IPS-11a (cell line): ENCODE data around the gene KLHL2.
"Not testable (repeated sequence)": the region's sequence is repeated elsewhere in the genome, so short reads cannot be mapped to it uniquely, and the experiment has no call there.

Source experiments
- H3K4me3 ChIP-seq: one replicate; pipeline ENCODE4 v1.5.1; 2013; ENCODE audit warnings: low read depth, low read length, control low read depth

The KLHL2 gene

DNA sequence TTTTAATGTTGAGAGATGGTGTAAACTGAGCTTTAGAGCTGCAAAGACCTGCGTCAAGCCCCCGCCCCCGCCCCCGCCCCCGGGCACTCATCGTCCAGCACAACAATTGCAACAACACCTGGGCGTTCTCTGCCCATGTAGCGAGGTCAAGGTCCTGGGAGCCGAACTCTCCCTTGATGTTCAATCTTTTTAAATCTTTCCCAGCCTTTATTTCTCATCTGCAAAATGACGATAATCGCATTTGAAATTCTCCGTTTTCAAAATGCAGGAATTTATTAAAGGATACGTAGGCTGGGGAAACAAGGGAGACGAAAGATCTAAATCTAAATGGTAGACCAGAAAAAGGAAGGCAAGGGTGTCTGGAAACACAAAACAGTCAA is 119.5 kb downstream of the KLHL2 start:
- H3K4me3 ChIP-seq: peak overlapping the region; percentile 55

DNA sequence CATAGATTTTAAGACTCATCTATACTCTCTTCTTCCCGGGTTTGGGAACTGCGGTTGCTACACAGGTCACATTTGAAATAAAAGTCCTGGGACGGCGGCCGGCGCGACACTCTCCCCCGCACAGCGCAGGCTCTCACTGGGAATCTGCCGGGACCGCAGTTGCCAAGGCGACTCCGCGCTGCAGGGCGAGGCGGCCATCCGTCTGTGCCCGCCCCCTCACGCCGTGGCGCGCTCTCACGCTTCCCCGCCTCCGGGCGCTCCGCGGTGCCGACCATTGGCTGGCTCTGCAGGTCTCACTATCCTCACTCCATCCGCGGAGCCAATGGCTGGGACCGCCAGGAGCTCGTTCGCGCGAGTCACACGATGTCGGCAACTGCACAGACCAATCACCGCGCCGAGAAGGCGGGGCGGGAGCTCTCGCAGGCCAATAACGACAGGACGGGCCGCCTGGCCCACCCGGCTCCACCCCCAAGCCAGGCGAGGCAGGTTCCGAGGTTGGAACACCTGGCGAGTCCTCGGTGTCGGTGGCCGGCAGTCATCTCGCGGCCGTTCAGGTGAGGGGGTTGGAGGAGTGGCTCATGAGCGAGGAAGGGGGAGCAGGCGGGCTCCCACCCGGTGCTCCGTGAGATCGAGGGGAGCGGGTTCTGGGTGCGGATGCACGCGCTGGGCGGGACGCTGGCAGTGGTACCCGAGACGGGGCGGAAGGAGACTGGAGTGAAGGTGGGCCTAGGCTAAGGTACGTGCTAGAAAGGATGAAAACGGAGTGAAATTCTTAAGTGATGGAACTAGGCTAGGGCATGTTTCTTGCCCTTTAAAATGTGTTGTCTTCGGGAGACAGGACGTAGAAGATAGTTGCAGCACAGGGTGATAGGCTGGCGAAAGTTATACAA is 120.1 kb downstream of the KLHL2 start, which contains the start of gene MSMO1:
MSMO1 (plus strand) TSS at position 459 of the 890 bp plus-strand sequence. CDS start 5,702 bp downstream, outside the sequence.
- peak within 1 kb of the TSS; percentile 98 for H3K4me3 ChIP-seq

DNA sequence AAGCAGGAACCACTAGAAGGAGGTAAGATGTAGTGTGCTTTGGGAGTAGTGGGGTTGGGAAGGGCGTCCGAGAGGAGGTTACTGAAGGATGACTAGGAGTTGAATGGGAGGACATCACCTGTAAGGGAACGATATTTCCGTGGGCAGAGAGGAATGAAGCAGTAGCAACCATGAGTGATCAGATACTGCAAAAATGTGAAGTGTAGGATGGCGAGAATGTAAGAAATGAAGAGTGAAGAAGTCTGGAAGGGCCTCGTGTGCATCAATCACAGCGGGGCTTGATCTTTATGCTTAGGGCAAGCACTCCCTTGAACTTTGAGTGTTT is 120.7 kb downstream of the KLHL2 start:
- H3K4me3 ChIP-seq: peak overlapping the region; percentile 98

DNA sequence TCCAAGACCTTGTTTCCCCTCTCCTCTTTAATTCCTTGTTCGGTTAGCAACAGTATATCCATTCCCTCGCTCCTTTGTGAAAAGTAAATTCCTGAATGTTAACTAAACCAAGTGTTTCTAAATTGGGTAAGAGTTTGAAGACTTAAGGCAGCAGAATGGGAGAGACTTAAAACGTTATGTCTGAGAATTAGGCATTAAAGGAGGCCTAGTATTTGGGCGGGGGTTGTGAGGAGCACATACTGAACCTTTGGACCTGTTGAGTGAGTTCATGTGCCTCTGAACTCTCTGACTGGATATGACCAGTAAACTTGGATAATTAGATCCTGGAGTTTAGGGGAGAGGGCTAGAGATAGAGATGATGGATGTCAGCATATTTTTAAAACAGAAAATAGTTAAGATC is 121.3 kb downstream of the KLHL2 start:
- peak overlapping the region; percentile 98 for H3K4me3 ChIP-seq

DNA sequence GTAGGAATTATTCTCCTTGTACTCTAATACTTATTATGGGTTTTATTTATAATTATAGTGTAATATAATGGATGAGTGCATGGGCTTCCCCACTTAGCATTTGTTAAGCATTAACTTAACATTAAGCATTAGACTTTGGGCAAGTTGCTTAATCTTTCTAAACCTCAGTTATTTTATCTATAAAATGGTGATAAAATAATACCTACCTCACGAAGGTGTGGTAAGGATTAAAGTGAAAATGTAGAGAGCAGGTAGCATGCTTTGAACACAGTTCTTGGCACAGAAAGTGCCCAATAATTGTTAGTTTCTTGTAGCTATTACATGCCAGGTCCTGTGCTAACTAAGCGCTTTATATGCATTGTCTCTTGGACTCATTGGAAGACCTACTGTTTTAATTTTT is 122.7 kb downstream of the KLHL2 start:
- no peak overlapping the region for H3K4me3 ChIP-seq

DNA sequence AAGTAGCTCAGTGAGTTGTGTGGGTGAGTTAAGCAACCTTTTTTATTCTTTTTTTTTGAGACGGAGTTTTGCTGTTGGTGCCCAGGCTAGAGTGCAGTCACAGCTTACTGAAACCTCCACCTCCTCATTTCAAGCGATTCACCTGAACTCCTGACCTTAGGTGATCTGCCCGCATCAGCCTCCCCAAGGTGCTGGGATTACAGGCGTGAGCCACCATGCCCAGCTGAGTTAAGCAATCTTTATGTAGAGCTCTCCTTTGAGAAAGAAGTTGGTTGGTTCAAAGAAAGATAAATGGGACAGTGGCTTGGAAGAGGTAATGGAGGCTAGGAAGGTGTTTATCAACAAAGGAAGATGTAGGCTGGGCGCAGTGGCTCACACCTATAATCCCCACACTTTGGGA is 123.3 kb downstream of the KLHL2 start:
- no peak overlapping the region for H3K4me3 ChIP-seq

DNA sequence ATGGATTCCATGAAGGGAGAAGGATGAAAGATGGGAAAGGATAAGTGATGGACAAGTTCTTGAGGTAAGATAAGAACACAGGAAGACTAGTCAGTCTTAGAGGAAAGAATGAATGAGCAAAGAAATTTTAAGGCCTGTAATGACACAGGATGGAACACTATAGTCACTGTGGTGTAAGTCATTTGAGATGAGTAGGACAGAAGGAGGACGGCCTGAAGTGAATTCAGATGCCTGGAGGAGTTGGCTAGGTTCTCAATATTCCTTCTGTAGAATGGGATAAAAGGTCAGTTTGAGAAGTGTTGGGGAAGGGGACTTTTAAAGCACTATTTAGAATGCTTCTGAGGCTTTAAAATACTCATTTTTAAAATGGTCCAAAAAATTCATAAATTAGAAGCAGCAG is 124.0 kb downstream of the KLHL2 start:
- no peak overlapping the region for H3K4me3 ChIP-seq

DNA sequence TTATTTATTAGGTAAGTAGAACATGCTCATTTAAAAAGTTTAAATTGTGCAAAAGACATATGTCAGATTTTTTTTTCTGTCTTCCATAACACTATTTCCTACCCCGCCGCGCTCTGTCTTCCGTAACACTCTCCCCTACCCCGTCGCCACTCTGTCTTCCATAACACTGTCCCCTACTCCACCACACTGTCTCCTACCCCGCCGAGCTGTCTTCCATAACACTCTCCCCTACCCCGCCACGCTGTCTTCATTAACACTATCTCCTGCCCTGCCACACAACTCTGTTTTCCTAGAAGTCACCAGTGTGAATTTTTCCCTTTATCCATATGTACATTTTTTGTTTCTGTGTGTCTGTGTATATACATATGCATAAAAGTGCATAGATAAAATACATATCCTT is 124.5 kb downstream of the KLHL2 start:
- no peak overlapping the region for H3K4me3 ChIP-seq

DNA sequence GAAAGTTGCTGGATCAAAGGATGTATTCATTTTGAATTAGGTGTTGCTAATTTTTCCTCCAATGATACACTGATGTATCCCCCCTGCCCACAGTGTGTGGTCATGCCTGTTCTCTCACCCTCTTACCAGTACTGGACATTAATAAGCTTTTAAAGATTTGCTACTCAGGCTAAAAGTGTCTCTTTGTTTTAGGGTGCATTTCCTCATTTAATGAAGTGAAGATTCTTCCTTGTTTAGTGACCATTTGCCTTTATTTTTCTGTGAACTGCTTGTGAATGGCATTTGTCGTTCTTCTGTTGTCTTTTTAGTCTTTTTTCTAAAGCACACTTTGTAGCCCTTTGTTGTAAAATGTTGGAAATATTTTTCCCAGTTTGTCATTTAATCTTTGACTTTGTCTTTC is 125.1 kb downstream of the KLHL2 start:
- H3K4me3 ChIP-seq: no peak overlapping the region

DNA sequence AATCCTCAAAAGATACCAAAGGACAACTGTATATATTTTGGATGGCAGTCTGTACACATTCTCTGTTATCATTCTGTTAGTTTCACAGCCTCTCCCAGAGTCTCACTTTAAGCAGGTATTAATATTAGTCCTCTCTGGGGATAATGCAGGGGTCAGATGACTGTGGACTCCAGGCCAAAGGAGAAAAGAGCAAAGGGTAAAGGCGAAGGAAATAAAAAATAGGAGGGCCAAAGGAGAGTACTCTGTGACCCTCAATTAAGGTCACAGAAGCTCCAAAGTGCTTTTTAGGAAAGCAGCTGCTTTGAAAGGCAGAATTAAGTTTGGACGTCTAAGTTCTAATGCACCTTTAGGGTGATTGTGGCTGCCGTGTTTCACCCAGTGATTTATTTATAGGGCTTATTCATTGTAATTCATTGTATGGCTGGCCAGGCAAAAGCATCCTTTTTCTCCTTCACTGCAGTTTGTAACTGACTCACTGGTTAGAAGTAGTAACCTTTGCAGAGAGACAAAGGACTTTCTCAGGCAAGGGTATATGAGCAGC is 127.9 kb downstream of the KLHL2 start:
- no peak overlapping the region for H3K4me3 ChIP-seq

DNA sequence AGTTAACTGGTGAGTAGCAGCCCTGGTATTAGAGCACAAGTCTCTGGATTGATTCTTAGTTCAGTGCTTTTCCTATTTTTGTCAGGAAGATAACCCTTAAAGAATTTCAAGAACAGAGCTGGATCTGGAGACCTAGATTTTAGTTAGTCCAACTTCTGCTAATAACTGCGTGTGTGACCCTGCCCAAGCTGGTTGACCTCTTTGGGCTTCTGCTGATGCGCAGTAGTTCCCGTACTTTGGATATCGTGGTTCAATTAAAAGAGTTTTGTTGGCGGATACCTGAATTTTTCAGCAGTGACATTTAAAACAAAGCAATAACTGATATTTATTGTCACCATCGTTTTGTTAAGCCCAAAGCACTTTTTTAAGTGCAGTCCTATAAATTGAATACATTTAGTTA is 129.4 kb downstream of the KLHL2 start:
- H3K4me3 ChIP-seq: no peak overlapping the region

DNA sequence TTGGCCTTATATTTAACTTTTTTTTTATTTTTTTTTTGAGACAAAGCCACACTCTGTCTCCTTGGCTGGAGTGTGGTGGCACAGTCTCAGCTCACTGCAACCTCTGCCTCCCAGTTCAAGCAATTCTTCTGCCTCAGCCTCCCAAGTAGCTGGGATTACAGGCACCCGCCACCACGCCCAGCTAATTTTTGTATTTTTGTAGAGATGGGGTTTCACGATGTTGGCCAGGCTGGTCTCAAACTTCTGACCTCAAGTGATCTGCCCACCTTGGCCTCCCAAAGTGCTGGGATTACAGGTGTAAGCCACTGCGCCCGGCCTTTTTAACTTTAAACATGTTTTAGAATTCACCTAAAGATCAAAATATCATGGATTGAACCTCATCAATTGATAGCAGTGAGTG is 135.0 kb downstream of the KLHL2 start:
- not testable (repeated sequence) for H3K4me3 ChIP-seq

DNA sequence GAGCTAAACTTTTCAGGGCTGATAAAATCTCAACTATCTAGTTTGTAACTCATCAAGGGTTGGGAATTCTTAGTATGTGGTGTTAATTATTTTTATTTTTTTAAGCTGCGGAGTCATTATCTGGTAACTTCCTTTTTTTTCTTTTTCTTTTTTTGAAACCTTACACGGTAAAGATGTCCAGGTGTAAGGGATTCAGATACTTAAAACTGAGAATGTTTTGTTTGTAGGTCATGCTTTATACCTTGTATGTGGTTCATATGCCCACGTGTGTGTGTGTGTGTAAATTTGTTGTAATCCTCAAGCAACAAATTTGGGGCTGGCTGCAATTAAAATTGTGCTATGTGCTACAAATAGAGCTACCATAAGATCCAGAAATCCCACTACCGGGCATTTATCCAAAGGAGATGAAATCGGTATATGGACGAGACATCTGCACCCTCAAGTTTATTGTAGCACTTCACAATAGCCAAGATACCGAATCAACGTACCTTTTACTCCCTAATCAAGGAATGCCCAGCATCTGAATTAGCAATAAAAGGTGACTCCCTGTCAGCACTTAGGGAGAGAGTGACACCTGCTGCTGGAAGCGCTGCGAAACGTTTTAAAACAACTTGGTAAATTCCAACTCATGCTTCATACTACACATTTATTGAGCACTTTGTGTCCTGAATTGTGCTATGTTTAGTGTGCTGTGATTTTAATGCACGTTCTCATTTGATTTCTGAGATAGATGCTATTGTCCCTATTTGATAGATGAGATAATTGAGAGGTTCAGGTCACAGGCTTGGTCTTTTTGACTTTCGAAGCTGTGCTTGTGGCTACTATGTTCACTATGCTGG is 136.2 kb downstream of the KLHL2 start:
- no peak overlapping the region for H3K4me3 ChIP-seq

DNA sequence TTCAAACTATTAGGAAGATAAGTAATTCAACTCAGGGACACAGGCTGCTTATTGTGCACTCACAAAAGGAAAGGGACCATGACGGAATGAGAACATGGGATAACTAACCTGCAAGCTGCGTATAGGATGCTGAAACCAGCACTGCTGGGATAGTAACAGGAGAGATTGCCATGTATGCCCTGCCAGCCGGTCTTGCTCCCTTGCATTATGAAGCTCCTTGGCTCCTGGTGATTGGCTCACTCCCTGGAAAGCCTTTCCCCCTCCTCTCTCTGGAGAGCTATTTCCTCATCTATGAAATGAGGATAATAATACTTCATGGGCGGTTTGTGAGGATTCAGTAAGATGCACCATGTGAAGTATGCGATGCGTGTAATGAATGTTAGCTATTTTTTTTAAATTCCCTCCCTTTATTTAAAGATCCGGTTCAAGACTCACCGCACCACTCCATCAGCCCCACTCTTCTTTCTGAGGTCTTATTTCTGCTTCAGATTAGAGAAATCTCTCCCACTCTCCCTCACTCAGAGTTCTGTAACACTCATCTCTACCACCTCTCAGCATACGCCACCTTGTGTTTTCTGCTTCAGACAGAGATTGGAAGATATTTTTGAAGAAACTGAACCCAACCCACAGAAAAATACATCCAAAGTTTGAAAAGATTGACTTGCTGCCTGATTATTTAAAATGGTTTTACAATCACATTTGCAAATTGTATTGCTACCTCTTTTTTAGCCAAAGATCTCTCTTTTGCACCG is 138.5 kb downstream of the KLHL2 start:
- no peak overlapping the region for H3K4me3 ChIP-seq

DNA sequence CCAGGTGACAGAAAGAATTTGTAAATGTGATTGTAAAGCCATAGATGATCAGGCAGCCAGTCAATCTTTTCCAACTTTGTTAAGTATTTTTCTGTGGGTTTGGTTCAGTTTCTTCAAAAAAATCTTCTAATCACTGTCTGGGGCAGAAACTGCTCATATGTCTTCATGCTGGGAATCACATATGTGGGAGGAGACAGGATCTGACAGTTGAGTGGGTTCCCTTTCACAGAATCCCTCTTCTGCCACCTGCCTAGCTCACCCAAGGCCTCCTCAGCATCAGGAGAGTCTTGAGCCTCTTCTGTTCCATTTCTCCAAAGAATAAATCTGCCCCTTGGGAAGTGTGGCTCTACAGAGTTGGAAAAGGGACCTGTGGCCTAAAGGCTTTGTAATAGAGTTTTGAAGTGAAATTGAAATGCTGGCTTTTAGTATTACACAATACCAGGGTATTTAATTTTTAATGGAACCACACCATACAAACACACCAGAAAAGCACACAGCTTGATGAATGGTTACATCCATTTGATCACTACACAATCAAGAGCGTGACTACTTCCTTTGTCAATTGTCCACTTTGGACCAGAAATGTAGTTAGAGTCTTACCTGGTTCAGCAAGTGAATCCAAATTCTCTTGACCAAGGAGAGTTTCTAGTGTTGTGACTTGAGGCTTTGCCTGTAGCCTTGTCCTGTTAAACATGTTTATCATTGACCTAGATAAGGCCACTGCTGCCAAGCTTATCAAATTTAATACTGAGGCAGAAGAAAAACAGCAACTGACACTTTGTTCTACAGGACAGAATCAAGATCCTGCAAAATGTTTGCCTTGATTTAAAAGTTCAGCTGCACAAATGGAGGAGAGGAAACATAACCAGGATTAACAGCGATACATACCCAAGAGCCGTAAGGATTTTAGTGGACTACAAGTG is 140.5 kb downstream of the KLHL2 start:
- no peak overlapping the region for H3K4me3 ChIP-seq

DNA sequence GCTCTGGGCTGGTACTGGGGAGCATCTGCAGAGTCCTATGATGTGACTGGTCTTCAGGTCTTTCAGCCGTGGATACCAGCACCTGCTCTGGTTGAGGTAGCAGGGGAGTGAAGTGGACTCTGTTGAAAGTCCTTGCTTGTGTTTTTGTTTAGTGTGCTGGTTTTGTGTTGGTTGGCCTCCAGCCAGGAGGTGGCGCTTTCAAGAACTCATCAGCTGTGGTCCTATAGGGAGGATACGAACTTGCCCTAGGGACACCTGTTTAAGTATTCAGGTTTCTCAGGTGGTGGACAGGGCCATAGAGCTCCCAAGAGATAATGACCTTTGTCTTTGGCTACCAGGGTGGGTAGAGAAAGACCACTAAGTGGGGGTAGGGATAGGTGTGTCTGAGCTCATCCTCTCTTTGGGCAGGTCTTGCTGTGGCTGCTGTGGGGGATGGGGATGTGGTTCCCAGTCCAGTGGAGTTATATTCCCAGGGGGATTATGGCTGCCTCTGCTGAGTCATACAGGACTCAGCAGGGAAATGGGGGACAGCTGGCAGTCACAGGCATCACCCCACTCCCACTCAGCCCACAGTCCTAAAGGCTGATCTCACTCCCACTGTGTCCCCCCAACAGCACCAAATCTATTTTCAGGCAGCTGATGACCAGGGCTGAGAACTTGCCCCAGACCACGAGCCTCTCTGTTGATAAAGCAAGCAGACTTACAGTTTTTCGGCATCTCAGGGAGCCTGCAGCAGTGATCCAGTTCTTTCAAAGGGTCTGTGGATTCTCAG is 144.2 kb downstream of the KLHL2 start:
- no peak overlapping the region for H3K4me3 ChIP-seq

DNA sequence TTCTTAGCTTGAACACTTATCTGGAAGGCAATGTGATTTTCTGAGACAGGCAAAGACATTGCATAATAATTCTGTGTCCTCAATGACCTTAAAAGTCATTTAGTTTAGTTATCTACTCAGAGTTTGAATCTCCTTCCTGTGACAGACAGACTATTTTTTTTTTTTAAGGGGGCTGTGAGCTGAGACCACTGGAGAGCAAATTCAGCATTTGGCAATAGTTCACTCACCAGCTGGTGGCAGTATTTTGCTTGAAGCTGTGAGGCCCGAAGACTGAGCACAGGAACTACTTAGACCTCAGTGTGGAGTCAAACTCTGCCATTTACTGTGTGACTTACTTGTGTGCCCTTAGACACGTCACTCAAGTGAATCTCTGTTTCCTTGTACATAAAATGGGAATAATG is 148.5 kb downstream of the KLHL2 start:
- H3K4me3 ChIP-seq: no peak overlapping the region

DNA sequence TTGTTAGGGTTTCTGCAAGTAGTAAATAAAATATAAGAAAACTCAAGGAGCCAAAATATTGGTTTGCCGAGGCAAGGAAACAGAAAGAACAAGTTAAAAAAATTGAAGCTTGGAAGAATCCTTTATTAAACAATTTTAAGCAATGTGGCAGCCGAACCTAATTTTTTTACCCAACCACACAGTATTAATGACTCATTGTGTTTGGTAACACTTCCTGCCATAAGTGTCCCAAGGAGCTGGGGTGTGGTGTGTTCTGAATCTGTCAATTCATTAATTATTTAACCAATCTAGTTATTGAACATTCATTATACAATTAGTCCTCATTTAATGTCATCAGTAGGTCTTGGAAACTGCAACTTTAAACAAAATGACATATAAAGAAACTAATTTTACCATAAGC is 152.1 kb downstream of the KLHL2 start:
- H3K4me3 ChIP-seq: no peak overlapping the region

DNA sequence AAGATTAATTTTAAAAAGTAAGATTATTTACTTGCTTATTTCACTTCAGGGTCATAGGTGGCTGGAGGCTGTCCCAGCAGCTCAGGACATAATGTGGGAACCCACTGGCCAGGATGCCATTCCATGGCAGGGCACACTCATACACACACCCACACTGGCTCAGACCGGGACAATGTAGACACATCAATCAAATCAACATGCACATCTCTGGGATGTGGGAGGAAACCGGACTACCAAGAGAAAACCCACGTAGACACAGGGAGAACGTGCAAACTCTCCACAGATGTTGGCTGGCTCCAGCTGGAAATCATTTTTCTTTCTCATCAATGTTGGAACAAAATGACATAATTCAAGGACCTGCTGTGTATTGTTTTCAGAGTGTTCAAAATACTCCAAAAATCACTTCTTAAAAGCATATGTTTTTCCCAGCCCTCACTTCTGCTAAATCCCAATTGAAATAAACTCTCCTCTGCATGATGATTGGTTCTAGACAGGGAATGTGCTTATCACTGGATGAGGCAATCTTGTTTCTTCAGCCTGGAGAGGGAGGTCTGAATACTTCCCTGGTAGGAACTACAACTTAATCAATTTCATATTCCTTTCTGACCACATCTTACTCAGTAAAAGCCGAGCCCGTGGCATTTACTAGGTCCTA is 152.8 kb downstream of the KLHL2 start:
- H3K4me3 ChIP-seq: no peak overlapping the region
